HuH-7.5 (cell line): ENCODE results near the gene DNASE1L1.

ENCODE experiments used
- DNase-seq: peaks from one replicate; pipeline ENCODE4 v3.0.0; 2011; ENCODE audit warnings: low spot score

DNASE1L1 gene

DNA sequence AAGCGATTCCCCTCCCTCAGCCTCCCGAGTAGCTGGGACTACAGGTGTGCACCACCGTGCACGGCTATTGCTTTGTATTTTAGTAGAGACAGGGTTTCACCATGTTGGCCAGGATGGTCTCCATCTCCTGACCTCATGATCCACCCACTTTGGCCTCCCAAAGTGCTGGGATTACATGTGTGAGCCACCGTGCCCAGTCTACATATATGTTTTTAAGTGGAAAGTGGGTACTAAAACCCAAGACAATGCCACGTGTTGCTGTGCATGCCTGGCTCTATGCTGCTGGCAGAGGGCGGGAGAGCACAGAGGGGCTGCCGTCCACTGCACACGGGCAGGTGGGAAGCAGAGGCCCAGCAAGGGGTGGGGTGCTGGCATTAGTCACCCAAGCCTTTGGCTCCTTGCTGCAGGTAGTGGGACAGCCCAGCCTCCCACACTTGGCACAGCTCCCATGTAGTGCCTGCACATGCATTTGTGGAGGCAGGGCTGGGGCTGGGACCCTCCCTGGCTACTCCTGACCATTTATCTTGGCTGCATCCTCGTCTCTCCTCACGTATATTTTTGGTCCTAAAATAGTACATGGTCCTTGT, 26.5 kb downstream of the DNASE1L1 start:
- DNase-seq, result no peak

DNA sequence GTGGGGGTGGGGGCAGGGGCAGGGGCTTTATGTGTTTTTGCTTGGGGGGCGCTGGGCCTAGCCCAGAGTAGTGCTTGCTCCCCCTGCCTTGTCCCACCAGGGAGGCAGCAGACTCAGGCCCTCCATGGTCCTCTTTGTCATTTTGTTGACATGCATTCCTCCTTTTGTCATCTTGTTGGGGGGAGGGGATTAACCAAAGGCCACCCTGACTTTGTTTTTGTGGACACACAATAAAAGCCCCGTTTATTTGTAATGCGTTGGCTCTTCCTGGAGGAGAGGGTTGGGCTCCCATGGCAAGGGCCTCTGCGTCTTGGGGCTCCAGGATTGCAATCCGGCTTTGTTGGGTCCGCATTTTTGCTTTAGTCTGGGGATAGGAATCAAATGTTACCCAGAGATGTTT, 27.8 kb downstream of the DNASE1L1 start:
- no peak for DNase-seq

DNA sequence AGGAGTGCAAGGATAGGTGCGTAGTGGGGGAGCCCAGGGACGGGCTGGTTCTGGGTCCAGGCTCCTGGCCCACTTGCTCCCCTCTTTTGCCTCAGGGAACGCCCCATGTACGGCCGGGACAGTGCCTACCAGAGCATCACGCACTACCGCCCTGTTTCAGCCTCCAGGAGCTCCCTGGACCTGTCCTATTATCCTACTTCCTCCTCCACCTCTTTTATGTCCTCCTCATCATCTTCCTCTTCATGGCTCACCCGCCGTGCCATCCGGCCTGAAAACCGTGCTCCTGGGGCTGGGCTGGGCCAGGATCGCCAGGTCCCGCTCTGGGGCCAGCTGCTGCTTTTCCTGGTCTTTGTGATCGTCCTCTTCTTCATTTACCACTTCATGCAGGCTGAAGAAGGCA, 28.3 kb downstream of the DNASE1L1 start:
- no peak for DNase-seq

DNA sequence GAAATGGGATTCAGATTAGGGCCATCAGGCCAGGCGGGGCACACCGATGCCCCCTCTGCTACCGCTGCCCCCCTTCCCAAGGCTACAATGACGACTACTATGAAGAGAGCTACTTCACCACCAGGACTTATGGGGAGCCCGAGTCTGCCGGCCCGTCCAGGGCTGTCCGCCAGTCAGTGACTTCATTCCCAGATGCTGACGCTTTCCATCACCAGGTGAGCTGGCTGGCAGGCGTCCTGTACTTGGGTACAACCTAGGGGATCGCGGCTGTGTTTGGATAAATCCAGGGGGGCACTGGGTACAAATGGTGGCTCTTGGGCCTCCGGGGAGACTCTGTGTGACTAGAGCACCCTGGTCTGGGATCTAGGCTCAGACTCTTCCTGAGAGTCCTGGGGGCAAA, 28.9 kb downstream of the DNASE1L1 start:
- DNase-seq, result no peak

DNA sequence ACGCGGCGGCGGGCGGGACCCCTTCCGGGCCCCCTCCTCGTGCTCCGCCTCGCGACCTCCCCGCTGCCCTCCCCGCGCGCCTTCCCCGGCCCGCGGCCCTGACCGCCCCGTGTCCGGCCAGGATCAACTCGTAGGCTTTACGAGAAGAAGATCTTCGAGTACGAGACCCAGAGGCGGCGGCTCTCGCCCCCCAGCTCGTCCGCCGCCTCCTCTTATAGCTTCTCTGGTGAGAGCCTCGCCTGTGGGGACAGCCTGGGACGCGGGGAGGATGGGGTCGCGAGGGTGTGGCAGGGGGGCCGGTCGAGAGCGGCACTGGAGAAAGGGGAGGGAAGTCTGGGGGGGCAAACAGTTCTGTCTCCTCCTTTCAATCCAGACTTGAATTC, 29.5 kb downstream of the DNASE1L1 start:
- DNase-seq, result no peak

DNA sequence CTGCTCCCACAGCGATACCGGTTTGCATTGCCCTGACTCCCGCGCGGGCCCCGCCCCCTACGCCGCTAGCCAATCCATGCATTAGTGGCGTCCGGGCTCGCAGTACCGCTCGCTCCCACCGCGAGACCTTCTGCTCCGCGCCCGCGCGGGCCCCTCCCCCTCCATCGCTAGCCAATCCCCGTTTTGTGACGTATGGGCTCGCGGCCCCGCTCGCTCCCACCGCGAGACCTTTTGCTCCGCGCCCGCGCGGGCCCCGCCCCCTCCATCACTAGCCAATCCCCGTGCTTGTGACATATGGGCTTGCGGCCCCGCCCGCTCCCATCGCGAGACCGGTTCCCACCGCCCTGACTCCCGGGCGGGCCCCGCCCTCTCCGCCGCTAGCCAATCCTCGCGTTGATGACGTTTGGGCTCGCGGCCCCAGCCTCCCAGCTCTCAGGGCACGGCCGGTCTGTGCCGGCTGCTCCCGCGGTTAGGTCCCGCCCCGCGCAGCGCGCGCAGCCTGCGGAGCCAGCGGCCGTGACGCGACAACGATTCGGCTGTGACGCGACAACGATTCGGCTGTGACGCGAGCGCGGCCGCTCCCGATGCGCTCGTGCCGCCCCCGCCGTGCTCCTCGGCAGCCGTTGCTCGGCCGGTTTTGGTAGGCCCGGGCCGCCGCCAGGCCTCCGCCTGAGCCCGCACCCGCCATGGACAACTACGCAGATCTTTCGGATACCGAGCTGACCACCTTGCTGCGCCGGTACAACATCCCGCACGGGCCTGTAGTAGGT, 30.1 kb downstream of the DNASE1L1 start, which contains the start of gene EMD:
Gene EMD, plus strand, starts transcription at position 497 of the 770 bp plus-strand sequence. Its CDS starts 190 bp downstream, at position 687.
- DNase-seq, result peak; percentile 84

DNA sequence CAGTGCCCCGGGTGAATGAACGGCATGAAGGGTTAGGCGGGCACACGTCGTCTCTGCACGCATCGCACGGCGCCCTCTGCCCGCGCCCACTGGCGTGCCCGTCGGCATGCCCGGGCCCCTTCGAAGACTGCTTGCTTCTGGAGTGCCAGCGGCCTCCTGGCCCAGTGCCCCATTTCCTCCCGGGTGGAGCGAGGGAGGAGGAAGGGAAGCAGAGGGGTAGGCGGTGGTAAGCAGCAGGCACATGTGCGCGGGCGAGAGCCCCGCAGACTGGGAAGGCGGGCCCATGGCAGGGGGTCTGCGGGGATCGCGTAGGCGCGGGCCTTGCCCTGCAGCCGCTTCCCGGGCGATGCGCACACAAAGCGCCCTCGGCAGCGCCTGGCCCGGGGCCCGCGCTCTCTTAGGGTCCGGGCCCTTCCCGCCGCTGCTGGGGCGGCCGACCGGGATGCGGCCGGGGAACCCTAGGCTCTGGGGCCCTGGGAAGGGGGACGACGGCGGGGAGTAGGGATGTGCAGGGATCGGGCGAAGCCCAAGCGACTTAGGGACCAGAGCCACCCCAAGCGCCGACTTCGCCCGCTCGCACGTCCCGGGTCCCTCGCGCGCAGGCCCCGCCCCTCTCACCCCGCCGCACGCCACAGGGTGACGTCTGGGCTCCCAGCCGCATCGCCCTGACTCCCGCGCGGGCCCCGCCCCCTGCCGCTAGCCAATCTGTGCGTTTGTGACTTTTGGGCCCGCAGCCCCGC, 30.8 kb downstream of the DNASE1L1 start:
- no peak for DNase-seq

DNA sequence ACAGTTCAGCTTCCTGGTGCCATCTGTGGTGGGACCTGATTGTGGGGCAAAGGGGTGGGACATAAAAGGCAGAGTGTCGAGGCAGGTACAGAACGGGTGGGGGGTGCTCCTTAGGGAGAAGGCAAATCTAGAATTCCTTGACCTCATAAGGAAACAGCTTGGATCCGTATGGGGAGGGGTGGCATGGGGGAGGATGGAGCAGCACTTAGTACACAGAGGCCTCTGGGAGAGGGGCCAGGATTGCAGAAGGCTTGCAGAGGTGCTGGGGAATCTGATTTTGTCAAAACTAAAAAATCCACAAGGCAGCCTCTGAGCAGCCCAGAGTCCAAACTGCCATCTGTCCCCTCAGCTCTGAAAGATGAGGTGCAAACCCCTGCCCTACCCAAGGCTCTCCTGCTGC, 32.3 kb downstream of the DNASE1L1 start:
- DNase-seq, result no peak

DNA sequence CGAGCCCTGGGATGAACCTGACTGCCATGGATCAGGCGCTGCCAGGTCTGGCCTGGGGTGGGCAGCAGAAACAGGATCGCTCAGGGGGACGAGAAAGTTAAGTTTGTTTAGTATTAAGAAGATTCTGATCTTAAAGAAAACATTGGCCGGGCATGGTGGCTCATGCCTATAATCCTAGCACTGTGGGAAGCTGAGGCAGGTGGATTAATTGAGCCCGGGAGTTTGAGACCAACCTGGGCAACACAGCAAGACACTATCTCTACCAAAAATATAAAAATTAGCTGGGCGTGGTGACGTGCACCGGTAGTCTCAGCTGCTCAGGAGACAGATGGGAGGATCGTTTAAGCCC, 33.9 kb downstream of the DNASE1L1 start:
- no peak for DNase-seq

DNA sequence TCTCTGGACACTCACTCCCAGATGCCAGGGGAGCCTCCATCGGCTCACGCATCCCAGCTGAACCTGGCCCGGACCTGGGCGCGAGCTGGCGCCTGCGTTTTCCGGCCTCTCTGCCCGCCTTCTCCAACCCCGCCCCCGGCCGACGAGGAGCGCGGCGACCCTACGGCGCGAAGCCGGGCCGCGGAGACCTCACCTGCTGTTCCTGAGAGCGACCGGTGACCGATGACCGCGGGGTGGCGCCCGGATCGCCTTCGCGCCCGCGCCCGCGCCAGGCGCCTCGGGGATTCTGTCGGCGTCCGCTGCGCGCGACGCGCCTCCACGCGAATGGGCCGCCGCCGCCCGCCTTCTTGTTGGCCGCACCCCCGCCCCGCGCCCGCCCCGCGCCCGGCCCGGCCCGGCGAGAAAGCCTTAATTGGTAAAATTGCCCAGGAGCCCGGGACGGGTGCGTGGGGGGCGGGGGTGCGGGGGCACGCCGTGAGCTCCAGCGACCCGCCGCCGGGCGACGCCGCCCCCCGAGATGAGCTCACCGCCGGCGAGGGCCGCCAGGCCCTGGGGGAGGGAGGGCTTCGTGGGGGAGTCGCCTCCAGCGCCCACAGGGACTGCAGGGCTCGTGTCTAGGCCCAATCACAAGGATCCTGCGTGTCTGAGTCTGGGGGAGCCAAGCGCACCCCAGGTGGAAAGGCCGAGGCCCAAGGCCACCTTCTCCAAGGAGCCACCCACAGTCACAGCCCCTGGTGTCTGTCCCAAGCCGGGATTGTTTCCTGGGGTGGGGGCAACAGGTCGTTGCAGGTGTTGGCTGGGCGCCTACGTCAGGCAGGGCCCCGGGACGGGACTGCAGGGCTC, 34.5 kb downstream of the DNASE1L1 start, which contains the start of gene FLNA:
Gene FLNA, minus strand, starts transcription at position 322 of the 843 bp plus-strand sequence. CDS start 3,389 bp downstream, outside the sequence.
- DNase-seq, result no peak

DNA sequence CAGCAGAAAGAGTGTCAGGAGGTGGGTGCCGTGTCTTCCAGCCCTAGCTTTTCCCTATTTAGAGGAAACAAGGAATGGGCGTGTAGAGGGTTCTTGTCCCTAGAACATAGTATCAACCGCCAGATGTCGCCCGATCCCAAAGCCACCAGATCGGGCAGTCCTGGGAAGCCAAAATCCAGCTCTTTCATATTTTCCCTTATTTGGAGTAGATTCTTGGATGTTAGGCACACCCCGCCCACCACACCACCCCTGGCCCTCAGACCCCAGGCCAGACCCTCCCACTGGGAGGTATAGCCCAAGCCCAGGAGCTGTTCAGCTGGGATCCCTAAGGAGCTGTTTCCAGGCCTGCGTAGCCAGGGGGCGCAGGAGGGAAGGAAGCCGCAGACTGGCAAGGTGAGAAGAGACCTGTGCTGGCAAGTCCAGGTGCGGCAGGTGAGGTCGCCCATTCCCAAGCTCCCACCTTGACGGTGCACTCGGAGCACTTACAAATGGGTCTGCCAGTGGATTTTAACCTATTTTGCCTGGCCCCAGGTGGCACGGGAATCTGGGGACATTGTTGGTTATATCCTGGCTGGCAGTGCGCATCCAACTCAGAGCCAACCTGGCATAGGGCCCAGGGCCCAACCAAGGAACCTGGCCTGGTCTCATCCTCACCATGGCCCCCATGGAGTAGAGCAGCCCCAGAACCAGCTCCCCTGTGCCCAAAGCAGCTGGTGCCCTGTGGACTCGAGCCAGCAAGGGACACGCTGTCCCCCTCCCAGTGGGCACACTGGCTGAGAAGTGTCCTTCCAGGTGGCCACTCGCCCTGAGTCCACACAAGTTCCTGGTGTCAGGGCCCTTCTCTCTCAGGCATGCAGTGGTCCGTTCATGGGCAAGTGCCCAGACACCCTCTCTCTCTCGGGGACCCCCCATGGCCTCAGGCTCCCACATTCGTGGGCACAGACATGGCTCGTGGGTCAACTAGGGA, 35.4 kb downstream of the DNASE1L1 start:
- DNase-seq, result no peak

DNA sequence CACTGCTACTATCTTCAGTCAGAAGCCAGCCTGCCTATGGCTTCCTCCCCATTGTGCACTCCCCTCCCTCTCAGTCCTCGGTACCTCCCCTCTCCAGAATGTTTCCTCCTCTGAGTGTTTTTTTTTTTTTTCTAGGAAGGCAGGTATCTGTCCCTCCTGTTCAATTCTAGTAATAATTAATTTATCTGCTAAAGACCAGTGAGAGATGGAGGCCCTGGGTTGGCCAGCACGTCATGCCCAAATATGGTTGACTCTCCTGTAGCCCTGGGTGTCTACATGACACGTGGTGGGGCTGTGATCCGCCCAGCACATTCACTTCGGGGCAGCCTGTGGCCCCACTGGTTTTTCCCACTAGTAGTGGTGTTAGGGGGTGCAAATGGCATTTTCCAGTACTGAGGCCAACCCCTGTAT, 36.4 kb downstream of the DNASE1L1 start:
- no peak for DNase-seq

DNA sequence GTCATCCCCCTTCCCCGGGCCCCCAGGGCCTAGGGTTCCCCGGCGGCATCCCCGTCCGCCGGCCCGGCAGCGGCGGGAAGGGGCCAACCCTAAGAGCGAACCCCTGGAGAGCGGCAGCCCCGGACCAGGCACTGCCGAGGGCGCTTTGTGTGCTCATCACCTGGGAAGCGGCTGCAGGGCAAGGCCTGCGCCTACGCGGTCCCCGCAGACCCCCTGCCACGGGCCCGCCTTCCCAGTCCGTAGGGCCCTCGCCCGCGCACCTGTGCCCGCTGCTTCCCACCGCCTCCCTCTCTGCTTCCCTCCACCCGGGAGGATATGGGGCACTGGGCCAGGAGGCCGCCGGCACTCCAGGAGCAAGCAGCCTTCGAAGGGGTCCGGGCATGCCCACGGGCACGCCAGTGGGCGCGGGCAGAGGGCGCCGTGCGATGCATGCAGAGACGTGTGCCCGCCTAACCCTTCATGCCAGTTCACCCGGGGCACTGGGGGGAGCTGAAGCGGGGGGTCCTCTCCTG, 37.2 kb downstream of the DNASE1L1 start:
- DNase-seq, result no peak

DNA sequence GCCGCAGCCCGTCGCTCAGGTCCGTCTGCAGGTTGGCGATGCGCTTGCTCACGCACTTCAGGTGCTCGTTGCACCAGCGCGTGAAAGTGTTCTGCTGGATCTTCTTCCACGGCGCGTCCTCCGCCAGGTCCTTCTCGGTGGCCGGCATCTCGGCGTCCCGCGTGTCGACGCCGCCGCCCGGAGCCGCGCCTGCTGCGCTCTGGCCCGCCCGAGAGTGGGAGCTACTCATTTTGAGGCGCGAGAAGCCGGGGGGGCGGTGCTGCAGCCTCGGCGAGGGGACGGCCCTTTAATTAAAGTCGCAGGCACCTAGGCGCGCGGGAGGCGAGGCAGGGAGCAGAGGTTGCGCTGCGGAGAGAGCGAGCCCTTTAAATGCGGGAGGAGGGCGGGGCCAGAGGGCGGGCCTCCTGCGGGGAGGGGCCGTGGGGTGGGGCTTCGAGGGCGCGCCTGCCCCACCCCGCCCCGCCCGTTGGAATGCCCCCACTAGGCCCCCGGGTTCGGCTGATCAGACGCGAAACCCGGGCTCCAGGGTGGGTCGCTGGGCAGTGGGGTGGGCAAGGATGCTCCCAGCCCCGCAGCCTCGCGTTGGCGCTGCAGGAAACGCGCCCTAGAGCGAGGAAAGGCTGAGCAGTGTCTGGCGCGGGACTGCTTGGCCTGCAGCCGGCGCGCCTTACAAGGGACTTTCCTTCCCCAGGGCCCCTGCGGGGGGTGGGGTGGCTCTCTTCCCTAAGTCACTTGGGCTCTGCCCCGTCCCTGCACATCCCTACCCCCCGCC, 37.9 kb downstream of the DNASE1L1 start:
- peak; percentile 75 for DNase-seq

DNA sequence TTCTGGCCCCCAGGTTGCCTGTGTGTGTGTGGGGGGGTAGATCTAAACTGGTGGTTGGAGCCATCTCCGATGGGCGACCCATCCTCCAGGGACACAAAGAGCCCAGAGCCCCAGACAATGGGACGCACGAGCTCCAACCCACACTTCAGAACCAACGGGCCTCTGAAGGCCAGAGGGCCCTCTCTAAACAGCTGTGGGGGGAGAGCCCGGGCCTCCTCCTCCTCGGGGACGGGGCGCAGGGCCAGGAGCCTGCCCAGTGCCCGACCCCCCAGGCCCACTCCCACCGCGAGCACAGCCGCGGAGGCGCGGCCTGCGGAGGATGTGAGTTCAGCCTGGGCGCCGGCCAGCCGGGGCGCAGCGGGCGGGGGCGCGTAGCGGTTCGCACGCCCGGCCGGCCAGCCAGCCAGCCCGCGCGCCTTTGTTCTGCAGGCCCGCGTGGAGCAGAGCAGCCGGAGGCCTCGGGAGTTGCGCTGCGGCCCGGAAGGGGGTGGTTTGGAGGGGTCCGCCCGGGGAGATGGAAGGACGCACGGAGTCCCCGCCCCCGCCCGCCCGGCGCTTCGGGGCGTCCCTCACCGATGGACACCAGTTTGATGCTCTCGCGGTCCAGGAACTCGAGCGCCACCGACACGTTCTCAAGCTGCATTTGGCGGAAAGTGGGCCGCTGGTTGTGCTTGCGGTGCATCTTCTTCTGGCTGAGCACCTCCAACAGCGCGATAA, 38.6 kb downstream of the DNASE1L1 start:
- DNase-seq, result no peak

DNA sequence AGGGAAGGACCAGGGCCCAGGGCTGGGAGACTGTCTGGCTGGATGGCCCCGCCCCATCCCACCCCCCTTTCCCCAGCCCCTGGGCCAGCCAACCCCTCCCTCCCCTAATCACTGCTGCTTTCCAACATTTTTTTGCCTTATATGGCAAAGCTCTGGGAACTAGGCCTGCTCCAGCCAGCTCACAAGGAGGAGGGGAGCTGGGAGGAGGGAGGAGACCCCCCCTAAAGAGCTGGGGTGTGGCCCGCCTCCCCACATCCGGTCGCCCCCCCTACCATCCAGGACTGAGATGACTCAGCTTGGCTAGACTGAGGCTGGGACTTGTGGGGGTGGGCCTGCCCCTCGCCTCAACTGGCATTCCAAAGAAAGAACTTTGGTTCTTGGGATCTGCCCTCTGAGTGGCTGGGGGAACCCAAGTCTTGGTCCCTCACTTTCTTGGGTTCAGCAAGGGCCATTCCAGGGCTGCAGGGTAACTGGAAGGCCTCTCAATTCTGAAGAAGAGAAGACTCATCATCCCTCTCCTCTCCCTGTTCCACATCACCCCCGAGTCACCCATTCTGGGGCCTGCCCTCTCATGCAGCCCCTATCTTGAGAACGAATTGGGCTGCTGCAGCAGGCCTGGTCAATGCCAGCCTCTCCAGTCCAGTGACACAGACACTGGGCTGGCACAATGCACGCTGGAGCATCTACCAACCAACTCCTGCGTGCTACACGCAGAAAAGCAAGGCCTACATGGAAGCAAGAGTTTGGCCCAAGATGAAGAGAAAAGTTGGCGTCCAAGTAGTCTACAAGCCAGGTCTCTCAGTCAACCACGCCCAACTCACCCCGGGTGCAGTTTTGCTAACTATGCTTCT, 39.4 kb downstream of the DNASE1L1 start:
- DNase-seq, result no peak

DNA sequence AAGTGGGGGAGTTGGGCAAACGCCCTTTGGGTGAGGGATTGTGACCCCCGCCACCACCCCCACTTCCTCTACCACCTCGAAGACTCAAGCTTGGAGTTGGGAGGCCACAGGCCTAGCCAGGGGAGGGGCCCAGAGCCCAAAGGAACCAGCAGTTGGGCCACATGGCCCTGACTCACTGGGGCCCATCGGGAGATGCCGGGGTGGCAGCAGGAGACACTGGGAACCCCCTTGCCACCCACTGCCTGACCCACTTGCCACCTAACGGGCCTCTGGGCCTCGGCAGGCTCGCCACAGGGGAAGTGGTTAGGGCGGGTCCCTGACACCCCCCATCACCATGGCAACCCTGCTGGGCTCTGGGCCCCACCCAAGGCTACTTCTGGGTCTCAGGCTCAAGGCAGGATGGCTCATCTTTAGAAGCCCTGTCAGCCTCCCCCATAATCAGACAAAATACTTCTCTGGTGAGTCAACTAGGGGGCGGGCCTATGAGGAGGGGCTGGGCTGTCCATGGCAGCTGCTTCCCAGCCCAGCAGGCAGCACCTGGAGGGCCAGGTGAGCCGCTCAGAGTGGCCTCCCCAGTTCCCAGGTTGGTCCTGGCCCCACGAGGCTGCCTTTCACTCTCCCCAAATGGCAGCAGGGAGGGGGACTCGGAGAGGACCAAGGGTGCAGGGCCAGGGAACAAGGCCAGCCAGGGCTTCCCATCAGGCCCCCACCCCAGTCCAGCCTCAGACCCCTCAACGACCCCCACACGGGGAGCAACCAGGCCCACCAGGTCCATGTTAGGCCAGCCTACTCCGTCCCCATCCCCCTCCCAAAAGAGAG, 40.2 kb downstream of the DNASE1L1 start:
- DNase-seq, result no peak
